K562 (cell line): Measurements from ENCODE around the gene BAG5. TPM values are rescaled to one million over a fixed set of nuclear protein-coding genes. Genes with fewer than 3 reads are reported as not detected.

Source experiments
- CBX2 ChIP-seq: fragments of 200-600 bp; sonication (generic); IDR thresholded peaks from one replicate; pipeline ENCODE4 v1.6.1; 2012; ENCODE audit warnings: mild to moderate bottlenecking, low read length, inconsistent platforms; ENCODE audit not compliant: insufficient read depth, poor library complexity, severe bottlenecking
- CREB1 ChIP-seq, 2 experiments: sonication (generic) in 1 of 2; formaldehyde crosslinking in 1 of 2; IDR thresholded peaks; 2 replicates each; pipeline versions ENCODE4 v1.6.1 to v1.8.0; 2012 to 2022; ENCODE audit warnings: inconsistent platforms in 1 of 2, mild to moderate bottlenecking in 1 of 2, missing genetic modification reagents in 1 of 2, moderate library complexity in 1 of 2
- ESRRA ChIP-seq: fragments of 450-650 bp; IDR thresholded peaks from 2 replicates; pipeline ENCODE4 v1.6.1; 2014; ENCODE audit warnings: low read depth, mild to moderate bottlenecking, moderate library complexity, borderline replicate concordance
- EZH2 ChIP-seq: IDR thresholded peaks from 2 replicates; pipeline ENCODE4 v1.6.1; 2012; ENCODE audit warnings: low read depth, mild to moderate bottlenecking, inconsistent platforms, low read length, borderline replicate concordance
- HDAC1 ChIP-seq, 2 experiments: fragments of 450-650 bp; IDR thresholded peaks; 2 replicates each; pipeline ENCODE4 v1.6.1; 2016 to 2017; ENCODE audit warnings: inconsistent platforms in 1 of 2, mild to moderate bottlenecking in 1 of 2, moderate library complexity in 1 of 2
- HNRNPLL ChIP-seq: fragments of 200-400 bp; formaldehyde crosslinking; IDR thresholded peaks from 2 replicates; pipeline ENCODE4 v1.6.1; 2017; ENCODE audit warnings: low read length, low read depth, mild to moderate bottlenecking; ENCODE audit not compliant: poor library complexity, severe bottlenecking
- NR2C2 ChIP-seq, 2 experiments: fragments of 200-800 bp in 1 of 2; sonication (Bioruptor generic) in 1 of 2; sonication (generic) in 1 of 2; formaldehyde crosslinking in 1 of 2; IDR thresholded peaks; 2 replicates each; pipeline versions ENCODE4 v1.6.1 to v1.8.0; 2016 to 2022; ENCODE audit warnings: mild to moderate bottlenecking in 1 of 2, missing compliant biosample characterization in 1 of 2, missing genetic modification characterization in 1 of 2, missing genetic modification reagents in 1 of 2
- POLR2H ChIP-seq: IDR thresholded peaks from 2 replicates; pipeline ENCODE4 v1.6.1; 2016; ENCODE audit warnings: missing genetic modification characterization, low read depth, mild to moderate bottlenecking, control low read depth, missing compliant biosample characterization, moderate library complexity
- STAG1 ChIP-seq: sonication (generic); formaldehyde crosslinking; IDR thresholded peaks from 2 replicates; pipeline ENCODE4 v1.5.0; 2020; ENCODE audit warnings: missing genetic modification reagents, borderline replicate concordance
- ZBTB7A ChIP-seq: IDR thresholded peaks from 2 replicates; pipeline ENCODE4 v1.6.1; 2011; ENCODE audit warnings: low read depth, mild to moderate bottlenecking, low read length, moderate library complexity, borderline replicate concordance; ENCODE audit not compliant: control insufficient read depth
- ZNF165 ChIP-seq: fragments of 250-450 bp; sonication (Bioruptor Pico); IDR thresholded peaks from 2 replicates; pipeline ENCODE4 v1.4.0; 2020; ENCODE audit warnings: borderline replicate concordance
- ZNF740 ChIP-seq, 3 experiments: fragments of 200-800 bp in 1 of 3; sonication (Bioruptor generic) in 1 of 3; sonication (generic) in 1 of 3; formaldehyde crosslinking in 1 of 3; IDR thresholded peaks; 2 replicates each; pipeline versions ENCODE4 v1.6.1 to v1.8.0; 2016 to 2022; ENCODE audit warnings: mild to moderate bottlenecking in 2 of 3, missing compliant biosample characterization in 2 of 3, missing genetic modification characterization in 2 of 3, missing genetic modification reagents in 1 of 3
- ZSCAN29 ChIP-seq: fragments of 450-650 bp; IDR thresholded peaks from 2 replicates; pipeline ENCODE4 v1.6.1; 2017
- polyA plus RNA-seq, 8 experiments: library from polyadenylated mRNA; depleted of rRNA in 4 of 8; stranded (reverse) in 5 of 8; unstranded in 3 of 8; fragments of >200 nt; fragmentation: Nextera tagmentation in 2 of 8; fragmentation: Illumina TruSeq in 1 of 8; extraction: Ambion mirVana in 2 of 8; extraction: Trizol in 1 of 8; gene quantifications; 2 replicates each; pipeline versions ENCODE4 v1.2.1 to v1.2.3, GENCODE V29; 2011 to 2014; ENCODE audit warnings: inconsistent platforms in 1 of 8, missing spikeins in 1 of 8
- total RNA-seq, 7 experiments: library from RNA; depleted of rRNA in 6 of 7; stranded (reverse); fragments of >200 nt in 6 of 7; fragmentation: Illumina TruSeq in 2 of 7; extraction: Trizol in 2 of 7; gene quantifications; 2 replicates each; pipeline versions ENCODE4 v1.2.1 to v1.2.3, GENCODE V29; 2011 to 2021; ENCODE audit warnings: low replicate concordance in 1 of 7
- TF ChIP-seq, protein P1 (sequence below): fragments of 450-650 bp; IDR thresholded peaks from 2 replicates; pipeline ENCODE4 v1.6.1; 2014; ENCODE audit warnings: low read depth, mild to moderate bottlenecking, moderate library complexity, borderline replicate concordance
- TF ChIP-seq, protein P2 (sequence below): IDR thresholded peaks from 2 replicates; pipeline ENCODE4 v1.6.1; 2011; ENCODE audit warnings: borderline replicate concordance, low read depth, mild to moderate bottlenecking, moderate library complexity, low read length; ENCODE audit not compliant: insufficient read depth, poor library complexity, severe bottlenecking
- TF ChIP-seq, protein P3 (sequence below): sonication (generic); formaldehyde crosslinking; IDR thresholded peaks from 2 replicates; pipeline ENCODE4 v1.8.1; 2022; ENCODE audit warnings: missing genetic modification reagents

BAG5 gene
- total and polyA plus RNA-seq, 9 of the 15 experiments (the other 6 are each of a cell fraction or from before 2014, with no cell fraction given), result 7.9 to 21.4 (median 13.2) TPM

DNA sequence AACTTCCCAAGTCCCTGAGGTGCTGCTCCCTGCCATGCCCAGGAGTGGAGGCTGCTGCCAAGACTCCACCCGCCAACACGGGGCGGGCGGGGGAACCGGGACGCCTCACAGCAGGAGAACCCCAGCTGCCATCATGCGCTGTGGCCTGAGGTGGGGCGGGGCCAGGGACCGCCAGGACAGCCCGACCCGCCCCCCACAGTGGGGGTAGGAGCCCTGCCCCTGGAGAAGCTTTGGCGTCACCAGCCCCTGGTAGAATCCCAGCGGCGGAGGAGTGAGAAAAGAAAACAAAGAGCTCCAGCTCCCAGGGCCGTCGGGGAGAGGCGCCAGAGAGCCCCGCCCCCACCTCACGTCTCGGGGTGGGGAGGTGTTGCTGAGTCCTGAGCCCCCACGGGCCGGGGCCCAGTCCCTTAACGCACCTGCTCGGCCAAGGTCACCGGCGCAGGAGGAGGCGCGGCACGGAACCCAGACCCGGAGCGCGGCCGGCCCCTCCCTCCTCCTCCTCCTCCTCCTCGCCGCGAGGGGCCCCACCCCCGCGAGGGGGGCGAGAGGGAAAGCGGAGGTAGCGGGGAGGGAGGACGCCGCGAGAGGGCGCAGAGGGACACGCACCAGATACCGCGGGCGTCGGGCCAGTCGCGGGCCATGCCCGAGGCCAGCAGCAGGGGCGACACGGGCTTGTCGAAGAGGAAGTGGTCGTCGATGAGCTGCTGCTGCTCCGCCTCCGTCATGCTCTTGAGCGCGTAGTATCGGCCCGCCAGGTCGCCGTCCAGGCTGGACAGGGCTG, 41.6 kb downstream of the BAG5 start (continued):
- TF ChIP-seq STAG1 (CRISPR knock-in tag) (peak; percentile 22; the same call in 1 of the 2 replicates), ZNF740 (CRISPR knock-in tag; IDR thresholded peaks at IDR 0.05) (peak; percentile 81; the same call in 1 of the 2 replicates), ZNF740 (tag; IDR thresholded peaks at IDR 0.05) (peak in 1 of 2 experiments; percentile 35; a peak in 1 of 4 replicates), ZNF165 (CRISPR knock-in tag) (no peak), ZBTB7A (peak; percentile 83; the same call in 1 of the 2 replicates), HDAC1 (IDR thresholded peaks at IDR 0.05) (peak in 1 of 2 experiments; percentile 74; a peak in 2 of 4 replicates), NR2C2 (CRISPR knock-in tag; IDR thresholded peaks at IDR 0.05) (no peak), NR2C2 (tag; IDR thresholded peaks at IDR 0.05) (0 out of 2 replicates have a peak, but pooled peaks have one; percentile 18), POLR2H (no peak), HNRNPLL (peak; percentile 42), EZH2 (no peak), CREB1 (IDR thresholded peaks at IDR 0.05) (no peak), CREB1 (CRISPR knock-in tag; IDR thresholded peaks at IDR 0.05) (peak; percentile 41; the same call in 1 of the 2 replicates), ZSCAN29 (no peak), CBX2 (no peak), ESRRA (peak; percentile 78)
- TF ChIP-seq, protein P1, sequence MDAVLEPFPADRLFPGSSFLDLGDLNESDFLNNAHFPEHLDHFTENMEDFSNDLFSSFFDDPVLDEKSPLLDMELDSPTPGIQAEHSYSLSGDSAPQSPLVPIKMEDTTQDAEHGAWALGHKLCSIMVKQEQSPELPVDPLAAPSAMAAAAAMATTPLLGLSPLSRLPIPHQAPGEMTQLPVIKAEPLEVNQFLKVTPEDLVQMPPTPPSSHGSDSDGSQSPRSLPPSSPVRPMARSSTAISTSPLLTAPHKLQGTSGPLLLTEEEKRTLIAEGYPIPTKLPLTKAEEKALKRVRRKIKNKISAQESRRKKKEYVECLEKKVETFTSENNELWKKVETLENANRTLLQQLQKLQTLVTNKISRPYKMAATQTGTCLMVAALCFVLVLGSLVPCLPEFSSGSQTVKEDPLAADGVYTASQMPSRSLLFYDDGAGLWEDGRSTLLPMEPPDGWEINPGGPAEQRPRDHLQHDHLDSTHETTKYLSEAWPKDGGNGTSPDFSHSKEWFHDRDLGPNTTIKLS, result no peak
- TF ChIP-seq, protein P2, sequence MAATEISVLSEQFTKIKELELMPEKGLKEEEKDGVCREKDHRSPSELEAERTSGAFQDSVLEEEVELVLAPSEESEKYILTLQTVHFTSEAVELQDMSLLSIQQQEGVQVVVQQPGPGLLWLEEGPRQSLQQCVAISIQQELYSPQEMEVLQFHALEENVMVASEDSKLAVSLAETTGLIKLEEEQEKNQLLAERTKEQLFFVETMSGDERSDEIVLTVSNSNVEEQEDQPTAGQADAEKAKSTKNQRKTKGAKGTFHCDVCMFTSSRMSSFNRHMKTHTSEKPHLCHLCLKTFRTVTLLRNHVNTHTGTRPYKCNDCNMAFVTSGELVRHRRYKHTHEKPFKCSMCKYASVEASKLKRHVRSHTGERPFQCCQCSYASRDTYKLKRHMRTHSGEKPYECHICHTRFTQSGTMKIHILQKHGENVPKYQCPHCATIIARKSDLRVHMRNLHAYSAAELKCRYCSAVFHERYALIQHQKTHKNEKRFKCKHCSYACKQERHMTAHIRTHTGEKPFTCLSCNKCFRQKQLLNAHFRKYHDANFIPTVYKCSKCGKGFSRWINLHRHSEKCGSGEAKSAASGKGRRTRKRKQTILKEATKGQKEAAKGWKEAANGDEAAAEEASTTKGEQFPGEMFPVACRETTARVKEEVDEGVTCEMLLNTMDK, result peak; percentile 67
- TF ChIP-seq, protein P3, sequence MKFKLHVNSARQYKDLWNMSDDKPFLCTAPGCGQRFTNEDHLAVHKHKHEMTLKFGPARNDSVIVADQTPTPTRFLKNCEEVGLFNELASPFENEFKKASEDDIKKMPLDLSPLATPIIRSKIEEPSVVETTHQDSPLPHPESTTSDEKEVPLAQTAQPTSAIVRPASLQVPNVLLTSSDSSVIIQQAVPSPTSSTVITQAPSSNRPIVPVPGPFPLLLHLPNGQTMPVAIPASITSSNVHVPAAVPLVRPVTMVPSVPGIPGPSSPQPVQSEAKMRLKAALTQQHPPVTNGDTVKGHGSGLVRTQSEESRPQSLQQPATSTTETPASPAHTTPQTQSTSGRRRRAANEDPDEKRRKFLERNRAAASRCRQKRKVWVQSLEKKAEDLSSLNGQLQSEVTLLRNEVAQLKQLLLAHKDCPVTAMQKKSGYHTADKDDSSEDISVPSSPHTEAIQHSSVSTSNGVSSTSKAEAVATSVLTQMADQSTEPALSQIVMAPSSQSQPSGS (CRISPR knock-in tag), result no peak
